H1 (cell line): ENCODE measurements around the gene MYADM. TPM values are rescaled to one million over a fixed set of nuclear protein-coding genes. Genes with fewer than 3 reads are reported as not detected.
A peak's percentile ranks its signal among the peaks of the same experiment; 100 is the strongest.

Experiments used
- CTCF ChIA-PET: fragments of 300-600 bp; sonication (Branson Sonifier 250); formaldehyde crosslinking; loops from one replicate; lab custom pipeline; 2021; ENCODE audit not compliant: partially characterized antibody; lab: Charles Lee
- POLR2A ChIA-PET: fragments of 300-600 bp; sonication (Branson Sonifier 250); formaldehyde crosslinking; loops from one replicate; lab custom pipeline; 2021; ENCODE audit warnings: inconsistent platforms; ENCODE audit not compliant: partially characterized antibody; lab: Charles Lee
- DNase-seq, 2 experiments: peaks; one replicate each; pipeline versions ENCODE4 v3.0.0 to v3.0.0-alpha.2; 2010 to 2022; ENCODE audit warnings: low spot score in 2 of 2, low read depth in 1 of 2, mixed read lengths in 1 of 2
- FAIRE-seq: peaks from 2 replicates; lab custom pipeline; 2011; peaks lifted over from hg19 to GRCh38; lab: Jason Lieb, UNC
- H2AFZ ChIP-seq: 2 replicates; pipeline ENCODE4 v1.8.1; 2012; ENCODE audit warnings: low read length, inconsistent platforms
- H2AK5ac ChIP-seq: 2 replicates; pipeline ENCODE4 v1.6.1; 2013; ENCODE audit warnings: low read depth, low read length
- H2BK120ac ChIP-seq: replicated peaks from 2 replicates; pipeline ENCODE3; 2013; ENCODE audit warnings: low read depth, low read length, inconsistent platforms
- H2BK12ac ChIP-seq: 2 replicates; pipeline ENCODE4 v1.6.1; 2013; ENCODE audit warnings: low read depth, low read length
- H2BK15ac ChIP-seq: 2 replicates; pipeline ENCODE4 v1.6.1; 2013; ENCODE audit warnings: low read length
- H2BK20ac ChIP-seq: 2 replicates; pipeline ENCODE4 v1.6.1; 2013; ENCODE audit warnings: low read length
- H2BK5ac ChIP-seq: 2 replicates; pipeline ENCODE4 v1.6.1; 2013; ENCODE audit warnings: low read depth, low read length
- H3K14ac ChIP-seq: 2 replicates; pipeline ENCODE4 v1.6.1; 2013; ENCODE audit warnings: inconsistent platforms; ENCODE audit not compliant: insufficient read length
- H3K18ac ChIP-seq: 2 replicates; pipeline ENCODE4 v1.6.1; 2013; ENCODE audit warnings: low read length; ENCODE audit errors: extremely low read depth
- H3K23ac ChIP-seq: 2 replicates; pipeline ENCODE4 v1.6.1; 2013; ENCODE audit warnings: inconsistent platforms; ENCODE audit not compliant: insufficient read length
- H3K23me2 ChIP-seq: 2 replicates; pipeline ENCODE4 v1.6.1; 2013; ENCODE audit warnings: low read depth, low read length
- H3K27ac ChIP-seq: 2 replicates; pipeline ENCODE4 v1.6.1; 2011; ENCODE audit warnings: low read depth, low read length, inconsistent platforms
- H3K27me3 ChIP-seq, 4 experiments: replicated peaks in 1 of 4; 1 replicate in 1 of 4; 2 replicates in 3 of 4; pipeline versions ENCODE4 v1.6.1 to v1.8.1; 2011 to 2013; ENCODE audit warnings: low read length in 3 of 4, mild to moderate bottlenecking in 3 of 4, inconsistent platforms in 2 of 4, mixed read lengths in 2 of 4, moderate library complexity in 1 of 4; ENCODE audit not compliant: control insufficient read depth in 3 of 4, insufficient read depth in 3 of 4; ENCODE audit errors: extremely low read depth in 1 of 4
- H3K36me3 ChIP-seq, 4 experiments: 2 replicates each; pipeline versions ENCODE4 v1.6.1 to v1.8.1; 2011 to 2013; ENCODE audit warnings: mild to moderate bottlenecking in 4 of 4, low read length in 3 of 4, moderate library complexity in 2 of 4, control low read depth in 1 of 4, inconsistent platforms in 1 of 4; ENCODE audit not compliant: insufficient read depth in 4 of 4, control insufficient read depth in 2 of 4
- H3K4ac ChIP-seq: replicated peaks from 2 replicates; pipeline ENCODE3; 2013; ENCODE audit warnings: low read length, low read depth, mixed read lengths, inconsistent platforms; ENCODE audit not compliant: insufficient read length
- H3K4me1 ChIP-seq, 4 experiments: replicated peaks in 1 of 4; 1 replicate in 1 of 4; 2 replicates in 3 of 4; pipeline versions ENCODE4 v1.6.1 to v1.8.1; 2011 to 2013; ENCODE audit warnings: low read length in 3 of 4, inconsistent platforms in 2 of 4, mixed read lengths in 1 of 4; ENCODE audit not compliant: insufficient read depth in 4 of 4, control insufficient read depth in 3 of 4
- H3K4me2 ChIP-seq, 2 experiments: 2 replicates each; pipeline versions ENCODE4 v1.6.1 to v1.8.1; 2011 to 2013; ENCODE audit warnings: low read depth in 2 of 2, low read length in 2 of 2, control low read depth in 1 of 2, inconsistent platforms in 1 of 2, mild to moderate bottlenecking in 1 of 2; ENCODE audit not compliant: insufficient read depth in 1 of 2
- H3K4me3 ChIP-seq, 4 experiments: fragments of 200-600, 300-600 bp in 1 of 4; sonication (generic), shearing (Covaris generic), sonication (Bioruptor Twin) in 1 of 4; 2 replicates each; pipeline versions ENCODE4 v1.5.1 to v1.8.1; 2011 to 2016; ENCODE audit warnings: low read length in 4 of 4, low read depth in 3 of 4, control low read depth in 2 of 4, inconsistent platforms in 2 of 4, mild to moderate bottlenecking in 2 of 4, mixed read lengths in 1 of 4, moderate library complexity in 1 of 4; ENCODE audit not compliant: insufficient read depth in 2 of 4; ENCODE audit errors: extremely low read depth in 1 of 4
- H3K56ac ChIP-seq: replicated peaks from 2 replicates; pipeline ENCODE3; 2013; ENCODE audit warnings: low read depth, mild to moderate bottlenecking, mixed read lengths, low read length, inconsistent platforms; ENCODE audit not compliant: insufficient read length
- H3K79me1 ChIP-seq: 2 replicates; pipeline ENCODE4 v1.6.1; 2013; ENCODE audit warnings: low read depth, low read length, control low read depth
- H3K79me2 ChIP-seq, 2 experiments: 2 replicates each; pipeline versions ENCODE4 v1.6.1 to v1.8.1; 2012 to 2013; ENCODE audit warnings: low read length in 2 of 2, mild to moderate bottlenecking in 2 of 2, inconsistent platforms in 1 of 2; ENCODE audit not compliant: insufficient read depth in 2 of 2, control insufficient read depth in 1 of 2
- H3K9ac ChIP-seq, 4 experiments: replicated peaks in 1 of 4; 1 replicate in 1 of 4; 2 replicates in 3 of 4; pipeline versions ENCODE4 v1.6.1 to v1.8.1; 2011 to 2013; ENCODE audit warnings: low read depth in 3 of 4, low read length in 3 of 4, control low read depth in 2 of 4, mild to moderate bottlenecking in 2 of 4, moderate library complexity in 2 of 4, inconsistent platforms in 1 of 4; ENCODE audit errors: extremely low read depth in 1 of 4
- H3K9me3 ChIP-seq, 2 experiments: 2 replicates each; pipeline versions ENCODE4 v1.6.1 to v1.8.1; 2012 to 2013; ENCODE audit warnings: mild to moderate bottlenecking in 2 of 2, moderate library complexity in 2 of 2, control low read depth in 1 of 2, inconsistent platforms in 1 of 2, low read depth in 1 of 2, low read length in 1 of 2, mixed read lengths in 1 of 2; ENCODE audit not compliant: insufficient read depth in 2 of 2
- H4K20me1 ChIP-seq, 2 experiments: replicated peaks in 1 of 2; 2 replicates each; pipeline versions ENCODE3 to v1.8.1; 2011 to 2013; ENCODE audit warnings: inconsistent platforms in 2 of 2, low read length in 2 of 2, mild to moderate bottlenecking in 1 of 2; ENCODE audit not compliant: insufficient read depth in 2 of 2, control insufficient read depth in 1 of 2
- H4K5ac ChIP-seq: 2 replicates; pipeline ENCODE4 v1.6.1; 2013; ENCODE audit warnings: low read length, low read depth, mixed read lengths, inconsistent platforms; ENCODE audit not compliant: insufficient read length
- H4K8ac ChIP-seq: 2 replicates; pipeline ENCODE4 v1.8.0; 2013; ENCODE audit warnings: mild to moderate bottlenecking, moderate library complexity, low read length, inconsistent platforms; ENCODE audit not compliant: insufficient read depth; ENCODE audit errors: extremely low read depth
- H4K91ac ChIP-seq: replicated peaks from 2 replicates; pipeline ENCODE3; 2013; ENCODE audit warnings: low read length, mixed read lengths, inconsistent platforms; ENCODE audit not compliant: insufficient read length
- BACH1 ChIP-seq: IDR thresholded peaks from 2 replicates; pipeline ENCODE4 v1.6.1; 2012; ENCODE audit warnings: low read length, improper control_type of control experiment
- CBX5 ChIP-seq: fragments of 300-800, 300-1000 bp; sonication (generic); IDR thresholded peaks from 2 replicates; pipeline ENCODE4 v1.7.1; 2016; ENCODE audit warnings: antibody characterized with exemption, low read length, low read depth
- CBX8 ChIP-seq: fragments of 300-800, 300-1000 bp; sonication (generic); IDR thresholded peaks from 2 replicates; pipeline ENCODE4 v1.7.1; 2016; ENCODE audit warnings: low read depth, low read length, borderline replicate concordance
- CHD2 ChIP-seq: IDR thresholded peaks from 2 replicates; pipeline ENCODE4 v1.6.1; 2012; ENCODE audit warnings: low read length, improper control_type of control experiment
- FOSL1 ChIP-seq: IDR thresholded peaks from 2 replicates; pipeline ENCODE4 v1.6.1; 2011; ENCODE audit warnings: mild to moderate bottlenecking, low read depth, low read length, moderate library complexity; ENCODE audit not compliant: insufficient read depth
- MAFK ChIP-seq: IDR thresholded peaks from 2 replicates; pipeline ENCODE4 v1.6.1; 2012; ENCODE audit warnings: low read depth, mild to moderate bottlenecking, improper control_type of control experiment, low read length
- NANOG ChIP-seq: IDR thresholded peaks from 2 replicates; pipeline ENCODE4 v1.6.1; 2011; ENCODE audit warnings: low read length, low read depth, mild to moderate bottlenecking, inconsistent platforms; ENCODE audit not compliant: insufficient read depth, poor library complexity, severe bottlenecking
- RAD21 ChIP-seq, 2 experiments: IDR thresholded peaks in 1 of 2; conservative IDR thresholded peaks in 1 of 2; 2 replicates each; pipeline ENCODE4 v1.6.1; 2011; ENCODE audit warnings: low read depth in 2 of 2, low read length in 2 of 2, improper control_type of control experiment in 1 of 2, inconsistent platforms in 1 of 2, mild to moderate bottlenecking in 1 of 2, moderate library complexity in 1 of 2
- SP4 ChIP-seq: IDR thresholded peaks from 2 replicates; pipeline ENCODE4 v1.6.1; 2012; ENCODE audit warnings: low read length, inconsistent platforms
- ZNF274 ChIP-seq: IDR thresholded peaks from 2 replicates; pipeline ENCODE4 v1.7.0; 2012; ENCODE audit warnings: low read length, borderline replicate concordance; ENCODE audit errors: extremely low read depth
- WGBS, 2 experiments: shearing (Covaris generic) in 1 of 2; methylation state at CpG; one replicate each; pipeline versions ENCODE4 v1.1.6 to v1.1.7; 2013 to 2015; ENCODE audit warnings: low lambda C conversion rate in 2 of 2, mixed read lengths in 2 of 2, inconsistent platforms in 1 of 2, low coverage in 1 of 2, missing lambda C conversion rate in 1 of 2; ENCODE audit not compliant: insufficient replicate concordance in 2 of 2, insufficient coverage in 1 of 2, insufficient read length in 1 of 2; ENCODE audit errors: extremely low coverage in 1 of 2, missing lambda C conversion rate in 1 of 2; 5-methylcytosine and 5-hydroxymethylcytosine counted together
- polyA plus RNA-seq, 7 experiments: library from polyadenylated mRNA; depleted of rRNA in 3 of 7; stranded (reverse) in 5 of 7; unstranded in 2 of 7; fragments of >200 nt in 5 of 7; fragments of 200-250 nt in 2 of 7; gene quantifications; 1 replicate in 5 of 7; 2 replicates in 1 of 7; 4 replicates in 1 of 7; pipeline versions ENCODE4 v1.2.1 to v1.2.3, GENCODE V29; 2011 to 2013; ENCODE audit warnings: missing spikeins in 2 of 7, mixed read lengths in 2 of 7
- total RNA-seq: library from RNA; stranded (reverse); fragmentation: NEBNext Ultra II Directional; extraction: Animal tissue kit (Norgen Biotek cat#: 25700); gene quantifications from 2 replicates; pipeline ENCODE4 v1.2.1, GENCODE V29; 2021
- TF ChIP-seq, protein P1 (sequence below), 3 experiments: IDR thresholded peaks; 1 replicate in 2 of 3; 2 replicates in 1 of 3; pipeline versions ENCODE4 v1.5.1 to v1.6.1; 2011; ENCODE audit warnings: low read length in 3 of 3, mild to moderate bottlenecking in 3 of 3, inconsistent platforms in 2 of 3, low read depth in 1 of 3, moderate library complexity in 1 of 3; ENCODE audit not compliant: insufficient read depth in 1 of 3; ENCODE audit errors: control extremely low read depth in 1 of 3

The MYADM gene
- total and polyA plus RNA-seq, 2 of the 8 experiments (the other 6 are each of a cell fraction or from before 2014, with no cell fraction given): 70.1 to 74.2 TPM

DNA sequence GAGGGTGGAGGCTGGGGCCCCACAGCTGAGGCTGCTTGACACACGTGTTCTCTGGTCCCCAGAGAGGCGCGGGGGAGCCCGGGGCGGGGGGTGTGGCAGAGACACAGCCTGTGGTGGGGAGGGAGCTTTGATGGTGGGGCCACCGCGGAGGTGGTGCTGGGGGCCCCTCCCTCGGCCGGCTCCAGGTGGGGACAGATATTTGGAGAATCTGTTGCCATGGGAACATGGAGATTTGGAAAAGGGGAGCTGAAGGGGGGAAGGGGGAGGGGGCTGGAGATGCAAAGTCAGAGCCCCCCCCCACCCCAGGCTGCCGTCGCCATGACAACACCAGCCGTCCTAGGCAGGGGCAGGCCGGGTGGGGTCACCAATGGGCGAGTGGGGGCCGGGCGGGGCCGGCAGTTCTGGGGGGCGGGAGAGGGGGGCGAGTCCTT is 15.6 kb downstream of the MYADM start:
- ChIA-PET POLR2A (interaction anchor here (1.1 to 4.7 kb wide), 8 partner anchors 11 to 94 kb away, joined by 3 to 61 read pairs (median 6); partner anchors contain the start of gene MYADM), CTCF (interaction anchor here (0.6 to 4.0 kb wide), 12 partner anchors 12 to 141 kb away, joined by 3 to 24 read pairs (median 4); no protein-coding TSS in a partner anchor)
- Histone ChIP-seq H2BK120ac (no peak overlapping the region), H3K27me3 (peaks cover 0 to 11% (median 3%) of the 10 kb centered on the region in 4 experiments; a peak in 4 of 7 replicates), H4K20me1 (no peaks in the 10 kb centered on the region), H3K18ac (no peak overlapping the region), H3K14ac (no peak overlapping the region), H4K91ac (no peak overlapping the region), H2BK5ac (no peak overlapping the region), H3K9ac (no peak overlapping the region), H3K4me2 (peak overlapping the region; percentile 98 to 100), H3K56ac (no peak overlapping the region), H4K8ac (no peak overlapping the region), H3K23me2 (peaks cover 24% of the 10 kb centered on the region), H3K79me1 (no peaks in the 10 kb centered on the region), H2BK20ac (no peak overlapping the region), H3K4ac (no peak overlapping the region), H3K4me1 (peaks cover 3 to 26% (median 8%) of the 10 kb centered on the region in 4 experiments), H3K9me3 (no peaks in the 10 kb centered on the region), H3K23ac (no peak overlapping the region), H2BK15ac (no peak overlapping the region), H2AK5ac (no peak overlapping the region), H3K36me3 (no peaks in the 10 kb centered on the region; a peak in 1 of 8 replicates), H3K4me3 (peak overlapping the region; percentile 48 to 77 (median 54)), H2AFZ (no peak overlapping the region), H3K27ac (no peak overlapping the region), H3K79me2 (no peaks in the 10 kb centered on the region), H4K5ac (no peak overlapping the region), H2BK12ac (0 out of 2 replicates have a peak overlapping the region, but pooled peaks have one; percentile 50)
- FAIRE-seq: no peak
- WGBS, 2 experiments: no CpG with 5 or more reads among the region's 19 CpGs
- peak in 1 of 2 experiments; percentile 70 for DNase-seq
- TF ChIP-seq CBX8 (no peak), FOSL1 (no peak), SP4 (no peak), CHD2 (no peak), CBX5 (no peak), BACH1 (no peak), ZNF274 (no peak), RAD21 (IDR thresholded peaks at IDR 0.05 in 1 of 2, conservative IDR thresholded peaks at IDR 0.05 in 1 of 2; ENCODE audit: low read depth in 2 of 2, low read length in 2 of 2) (no peak), NANOG (no peak), MAFK (no peak)
- TF ChIP-seq, protein P1, sequence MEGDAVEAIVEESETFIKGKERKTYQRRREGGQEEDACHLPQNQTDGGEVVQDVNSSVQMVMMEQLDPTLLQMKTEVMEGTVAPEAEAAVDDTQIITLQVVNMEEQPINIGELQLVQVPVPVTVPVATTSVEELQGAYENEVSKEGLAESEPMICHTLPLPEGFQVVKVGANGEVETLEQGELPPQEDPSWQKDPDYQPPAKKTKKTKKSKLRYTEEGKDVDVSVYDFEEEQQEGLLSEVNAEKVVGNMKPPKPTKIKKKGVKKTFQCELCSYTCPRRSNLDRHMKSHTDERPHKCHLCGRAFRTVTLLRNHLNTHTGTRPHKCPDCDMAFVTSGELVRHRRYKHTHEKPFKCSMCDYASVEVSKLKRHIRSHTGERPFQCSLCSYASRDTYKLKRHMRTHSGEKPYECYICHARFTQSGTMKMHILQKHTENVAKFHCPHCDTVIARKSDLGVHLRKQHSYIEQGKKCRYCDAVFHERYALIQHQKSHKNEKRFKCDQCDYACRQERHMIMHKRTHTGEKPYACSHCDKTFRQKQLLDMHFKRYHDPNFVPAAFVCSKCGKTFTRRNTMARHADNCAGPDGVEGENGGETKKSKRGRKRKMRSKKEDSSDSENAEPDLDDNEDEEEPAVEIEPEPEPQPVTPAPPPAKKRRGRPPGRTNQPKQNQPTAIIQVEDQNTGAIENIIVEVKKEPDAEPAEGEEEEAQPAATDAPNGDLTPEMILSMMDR (IDR thresholded peaks at IDR 0.05; ENCODE audit: control extremely low read depth in 1 of 3, insufficient read depth in 1 of 3, low read depth in 1 of 3, low read length in 3 of 3): no peak
